ENCODE results near the gene ST6GALNAC4. TPM values are rescaled to one million over a fixed set of nuclear protein-coding genes. Genes with fewer than 3 reads are reported as not detected.

Gene ST6GALNAC4
- total RNA-seq, 2 experiments from 2014 or later, result 14.9 to 20.7 TPM

GRCh38 chr9:127959398-127959797 is 42.6 kb upstream of the ST6GALNAC4 start:
- DNase-seq (peak; percentile 32), ATAC-seq (no peak)
- Mint-ChIP-seq H3K27me3 (no peaks in the 10 kb centered on the region), H3K36me3 (ENCODE audit: low read depth) (peaks cover 23% of the 10 kb centered on the region), H3K9me3 (ENCODE audit: low read depth) (no peaks in the 10 kb centered on the region), H3K27ac (peak overlapping the region; percentile 98), H3K4me1 (peaks cover 94% of the 10 kb centered on the region), H3K4me3 (no peak overlapping the region)
- POLR2A ChIA-PET, result interaction anchor here (1.0 kb wide), 1 partner anchor 17 kb away, joined by 8 read pairs; no protein-coding TSS in a partner anchor
- intact Hi-C loops (cut with DNase I, micrococcal nuclease), result loop anchor here in 1 of 2 experiments (5.0 kb wide), 1 partner anchor 133 kb away; no protein-coding TSS in a partner anchor
- CTCF ChIA-PET, result interaction anchor here (1.0 to 5.9 kb wide), 5 partner anchors 11 to 75 kb away, joined by 3 to 72 read pairs (median 3); no protein-coding TSS in a partner anchor

GRCh38 chr9:127958728-127959127 is 41.9 kb upstream of the ST6GALNAC4 start:
- no peaks in the 10 kb centered on the region for H3K9me3 Mint-ChIP-seq (ENCODE audit: low read depth)
- POLR2A ChIA-PET, result interaction anchor here (0.6 to 1.0 kb wide), 4 partner anchors 18 to 89 kb away, joined by 3 to 8 read pairs (median 4); no protein-coding TSS in a partner anchor
- intact Hi-C loops (cut with DNase I, micrococcal nuclease), result loop anchor here in 1 of 2 experiments (5.0 kb wide), 1 partner anchor 134 kb away; no protein-coding TSS in a partner anchor
- no peak for DNase-seq
- CTCF ChIA-PET, result interaction anchor here (1.0 to 5.9 kb wide), 7 partner anchors 12 to 76 kb away, joined by 3 to 72 read pairs (median 3); no protein-coding TSS in a partner anchor
- peaks cover 23% of the 10 kb centered on the region for H3K36me3 Mint-ChIP-seq (ENCODE audit: low read depth)
- no peaks in the 10 kb centered on the region for H3K27me3 Mint-ChIP-seq
- H3K4me3 Mint-ChIP-seq, result no peak overlapping the region
- H3K4me1 Mint-ChIP-seq, result peaks cover 94% of the 10 kb centered on the region
- no peak for ATAC-seq
- peak overlapping the region; percentile 98 for H3K27ac Mint-ChIP-seq

GRCh38 chr9:127955294-127956015 is 38.6 kb upstream of the ST6GALNAC4 start:
- POLR2A ChIA-PET, result interaction anchor here (0.6 to 2.0 kb wide), 9 partner anchors 11 to 145 kb away, joined by 3 to 13 read pairs (median 4); partner anchors contain the start of gene EEIG1
- peak overlapping the region; percentile 51 for H3K4me3 Mint-ChIP-seq

GRCh38 chr9:127954831-127955293 is 38.0 kb upstream of the ST6GALNAC4 start:
- Mint-ChIP-seq H3K27me3 (no peaks in the 10 kb centered on the region), H3K4me3 (peak overlapping the region; percentile 51), H3K27ac (peak overlapping the region; percentile 87), H3K9me3 (ENCODE audit: low read depth) (no peaks in the 10 kb centered on the region), H3K4me1 (peaks cover 89% of the 10 kb centered on the region), H3K36me3 (ENCODE audit: low read depth) (peaks cover 23% of the 10 kb centered on the region)
- peak; percentile 30 for DNase-seq
- CTCF ChIA-PET, result interaction anchor here (0.7 to 5.9 kb wide), 20 partner anchors 8 to 163 kb away, joined by 3 to 79 read pairs (median 6); partner anchors contain the start of gene PIP5KL1
- ATAC-seq, result no peak
- intact Hi-C loops (cut with DNase I, micrococcal nuclease), result loop anchor here (1.0 to 5.0 kb wide), 10 partner anchors 8 to 137 kb away; partner anchors contain the start of gene NAIF1 (in 1 of the 2)
- POLR2A ChIA-PET, result interaction anchor here (0.7 to 2.0 kb wide), 6 partner anchors 11 to 146 kb away, joined by 3 to 13 read pairs (median 6); no protein-coding TSS in a partner anchor

More at GRCh38 chr9:127955294-127956015, 38.6 kb upstream of the ST6GALNAC4 start:
- peaks cover 89% of the 10 kb centered on the region for H3K4me1 Mint-ChIP-seq
- H3K27me3 Mint-ChIP-seq, result no peaks in the 10 kb centered on the region
- ATAC-seq (peak; percentile 91), DNase-seq (peak; percentile 95)
- intact Hi-C loops (cut with DNase I, micrococcal nuclease), result loop anchor here (1.0 to 5.0 kb wide), 11 partner anchors 8 to 137 kb away; partner anchors contain the start of gene NAIF1 (in 1 of the 2)
- peaks cover 21% of the 10 kb centered on the region for H3K36me3 Mint-ChIP-seq (ENCODE audit: low read depth)
- H3K9me3 Mint-ChIP-seq (ENCODE audit: low read depth), result no peaks in the 10 kb centered on the region
- CTCF ChIA-PET, result interaction anchor here (0.8 to 5.9 kb wide), 20 partner anchors 9 to 163 kb away, joined by 3 to 79 read pairs (median 5); partner anchors contain the start of gene PIP5KL1
- H3K27ac Mint-ChIP-seq, result peak overlapping the region; percentile 87

GRCh38 chr9:127953768-127954505 is 37.1 kb upstream of the ST6GALNAC4 start:
- H3K27me3 Mint-ChIP-seq, result no peaks in the 10 kb centered on the region
- H3K4me1 Mint-ChIP-seq, result peaks cover 83% of the 10 kb centered on the region
- peak overlapping the region; percentile 87 for H3K27ac Mint-ChIP-seq
- POLR2A ChIA-PET, result no interaction called here
- intact Hi-C loops (cut with DNase I, micrococcal nuclease), result loop anchor here in 1 of 2 experiments (2.0 kb wide), 1 partner anchor 55 kb away; no protein-coding TSS in a partner anchor
- ATAC-seq (peak; percentile 12), DNase-seq (peak; percentile 69)
- CTCF ChIA-PET, result interaction anchor here (0.5 to 5.9 kb wide), 13 partner anchors 11 to 164 kb away, joined by 3 to 79 read pairs (median 5); no protein-coding TSS in a partner anchor
- H3K9me3 Mint-ChIP-seq (ENCODE audit: low read depth), result no peaks in the 10 kb centered on the region
- H3K36me3 Mint-ChIP-seq (ENCODE audit: low read depth), result peaks cover 17% of the 10 kb centered on the region
- H3K4me3 Mint-ChIP-seq, result peak overlapping the region; percentile 23

GRCh38 chr9:127953154-127953553 is 36.3 kb upstream of the ST6GALNAC4 start:
- ChIA-PET CTCF (interaction anchor here (0.8 to 5.9 kb wide), 8 partner anchors 10 to 165 kb away, joined by 3 to 79 read pairs (median 6); no protein-coding TSS in a partner anchor), POLR2A (interaction anchor here (1.4 kb wide), 1 partner anchor 17 kb away, joined by 4 read pairs; no protein-coding TSS in a partner anchor)
- H3K27ac Mint-ChIP-seq, result no peak overlapping the region
- no peak for DNase-seq
- H3K36me3 Mint-ChIP-seq (ENCODE audit: low read depth), result peaks cover 17% of the 10 kb centered on the region
- H3K4me1 Mint-ChIP-seq, result peaks cover 81% of the 10 kb centered on the region
- intact Hi-C loops (cut with DNase I, micrococcal nuclease), result no loop called here
- no peak overlapping the region for H3K4me3 Mint-ChIP-seq
- H3K9me3 Mint-ChIP-seq (ENCODE audit: low read depth), result no peaks in the 10 kb centered on the region
- ATAC-seq, result no peak
- no peaks in the 10 kb centered on the region for H3K27me3 Mint-ChIP-seq

GRCh38 chr9:127950513-127951289 is 33.9 kb upstream of the ST6GALNAC4 start:
- ChIA-PET POLR2A (no interaction called here), CTCF (interaction anchor here (0.6 to 2.6 kb wide), 4 partner anchors 11 to 84 kb away, joined by 5 to 17 read pairs (median 6); no protein-coding TSS in a partner anchor)
- H3K4me3 Mint-ChIP-seq, result no peak overlapping the region
- DNase-seq, result peak; percentile 23
- no peaks in the 10 kb centered on the region for H3K27me3 Mint-ChIP-seq
- intact Hi-C loops (cut with DNase I, micrococcal nuclease), result no loop called here
- H3K36me3 Mint-ChIP-seq (ENCODE audit: low read depth), result peaks cover 20% of the 10 kb centered on the region
- H3K4me1 Mint-ChIP-seq, result peaks cover 62% of the 10 kb centered on the region
- H3K27ac Mint-ChIP-seq, result peak overlapping the region; percentile 79
- H3K9me3 Mint-ChIP-seq (ENCODE audit: low read depth), result no peaks in the 10 kb centered on the region
- ATAC-seq, result no peak

- Mint-ChIP-seq H3K4me1 (peaks cover 55% of the 10 kb centered on the region), H3K36me3 (ENCODE audit: low read depth) (peaks cover 26% of the 10 kb centered on the region), H3K9me3 (ENCODE audit: low read depth) (no peaks in the 10 kb centered on the region), H3K4me3 (no peak overlapping the region), H3K27me3 (no peaks in the 10 kb centered on the region), H3K27ac (peak overlapping the region; percentile 79)
- intact Hi-C loops (cut with DNase I, micrococcal nuclease), result no loop called here
- ATAC-seq, result no peak
- peak; percentile 20 for DNase-seq
- ChIA-PET POLR2A (no interaction called here), CTCF (interaction anchor here (0.6 to 2.6 kb wide), 7 partner anchors 9 to 85 kb away, joined by 3 to 17 read pairs (median 5); no protein-coding TSS in a partner anchor)
Measured at GRCh38 chr9:127949827-127950512, 33.1 kb upstream of the ST6GALNAC4 start.

GRCh38 chr9:127947841-127948710 is 31.2 kb upstream of the ST6GALNAC4 start:
- DNase-seq, result no peak
- ChIA-PET CTCF (interaction anchor here (0.7 to 2.6 kb wide), 6 partner anchors 9 to 253 kb away, joined by 3 to 17 read pairs (median 5); no protein-coding TSS in a partner anchor), POLR2A (interaction anchor here (0.5 kb wide), 1 partner anchor 43 kb away, joined by 4 read pairs; no protein-coding TSS in a partner anchor)
- peak overlapping the region; percentile 13 for H3K27ac Mint-ChIP-seq
- peaks cover 38% of the 10 kb centered on the region for H3K36me3 Mint-ChIP-seq (ENCODE audit: low read depth)
- peaks cover 52% of the 10 kb centered on the region for H3K4me1 Mint-ChIP-seq
- intact Hi-C loops (cut with DNase I, micrococcal nuclease), result no loop called here
- no peak for ATAC-seq
- no peaks in the 10 kb centered on the region for H3K27me3 Mint-ChIP-seq
- no peaks in the 10 kb centered on the region for H3K9me3 Mint-ChIP-seq (ENCODE audit: low read depth)
- no peak overlapping the region for H3K4me3 Mint-ChIP-seq

All from activated CD4-positive, alpha-beta T cell treated with anti-CD3 and anti-CD28 coated beads for 36 hours (primary cell).